Panc1 (cell line): ENCODE measurements around the gene DDX20.

Source experiments
- POLR2AphosphoS5 ChIP-seq: IDR thresholded peaks from 2 replicates; pipeline ENCODE4 v1.6.1; 2012; ENCODE audit warnings: mild to moderate bottlenecking, low read depth, low read length, moderate library complexity
- SIN3A ChIP-seq: IDR thresholded peaks from 2 replicates; pipeline ENCODE4 v1.6.1; 2012; ENCODE audit warnings: low read depth, mild to moderate bottlenecking, low read length, moderate library complexity, borderline replicate concordance; ENCODE audit not compliant: insufficient read depth
- TCF7L2 ChIP-seq: IDR thresholded peaks from 2 replicates; pipeline ENCODE4 v1.6.1; 2011; ENCODE audit warnings: mild to moderate bottlenecking, low read depth, low read length, inconsistent platforms
- TF ChIP-seq, protein P1 (sequence below): fragments of 450-650 bp; IDR thresholded peaks from 2 replicates; pipeline ENCODE4 v1.5.1; 2017; ENCODE audit warnings: mild to moderate bottlenecking
- TF ChIP-seq, protein P2 (sequence below), 2 experiments: IDR thresholded peaks; 2 replicates each; pipeline ENCODE4 v1.6.1; 2011 to 2012; ENCODE audit warnings: low read depth in 2 of 2, control low read depth in 1 of 2, low read length in 1 of 2, mild to moderate bottlenecking in 1 of 2, moderate library complexity in 1 of 2; ENCODE audit not compliant: insufficient read depth in 1 of 2

DNA sequence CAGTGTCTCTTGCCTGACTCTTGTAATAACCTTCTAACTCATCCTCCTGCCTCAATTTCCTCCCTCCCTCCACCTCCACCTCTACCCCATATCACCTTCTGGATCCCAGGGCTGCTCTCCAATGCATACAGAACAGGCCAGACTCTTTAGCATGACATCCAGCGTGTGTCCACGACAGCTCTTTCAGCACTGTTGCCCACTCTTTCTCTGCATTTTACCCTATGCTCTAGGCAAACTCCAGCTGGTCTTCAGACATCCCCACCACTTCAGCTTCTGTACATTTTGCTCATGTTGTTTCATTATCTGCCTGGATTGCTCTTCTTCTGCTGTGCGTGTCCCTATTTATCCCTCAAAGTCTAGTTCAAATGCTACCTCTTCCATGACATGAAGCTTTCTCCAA lies 21.3 kb upstream of the DDX20 start:
- TF ChIP-seq, protein P1, sequence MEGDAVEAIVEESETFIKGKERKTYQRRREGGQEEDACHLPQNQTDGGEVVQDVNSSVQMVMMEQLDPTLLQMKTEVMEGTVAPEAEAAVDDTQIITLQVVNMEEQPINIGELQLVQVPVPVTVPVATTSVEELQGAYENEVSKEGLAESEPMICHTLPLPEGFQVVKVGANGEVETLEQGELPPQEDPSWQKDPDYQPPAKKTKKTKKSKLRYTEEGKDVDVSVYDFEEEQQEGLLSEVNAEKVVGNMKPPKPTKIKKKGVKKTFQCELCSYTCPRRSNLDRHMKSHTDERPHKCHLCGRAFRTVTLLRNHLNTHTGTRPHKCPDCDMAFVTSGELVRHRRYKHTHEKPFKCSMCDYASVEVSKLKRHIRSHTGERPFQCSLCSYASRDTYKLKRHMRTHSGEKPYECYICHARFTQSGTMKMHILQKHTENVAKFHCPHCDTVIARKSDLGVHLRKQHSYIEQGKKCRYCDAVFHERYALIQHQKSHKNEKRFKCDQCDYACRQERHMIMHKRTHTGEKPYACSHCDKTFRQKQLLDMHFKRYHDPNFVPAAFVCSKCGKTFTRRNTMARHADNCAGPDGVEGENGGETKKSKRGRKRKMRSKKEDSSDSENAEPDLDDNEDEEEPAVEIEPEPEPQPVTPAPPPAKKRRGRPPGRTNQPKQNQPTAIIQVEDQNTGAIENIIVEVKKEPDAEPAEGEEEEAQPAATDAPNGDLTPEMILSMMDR: no peak
- TF ChIP-seq POLR2AphosphoS5 (no peak), SIN3A (no peak), TCF7L2 (no peak)
- TF ChIP-seq, protein P2, sequence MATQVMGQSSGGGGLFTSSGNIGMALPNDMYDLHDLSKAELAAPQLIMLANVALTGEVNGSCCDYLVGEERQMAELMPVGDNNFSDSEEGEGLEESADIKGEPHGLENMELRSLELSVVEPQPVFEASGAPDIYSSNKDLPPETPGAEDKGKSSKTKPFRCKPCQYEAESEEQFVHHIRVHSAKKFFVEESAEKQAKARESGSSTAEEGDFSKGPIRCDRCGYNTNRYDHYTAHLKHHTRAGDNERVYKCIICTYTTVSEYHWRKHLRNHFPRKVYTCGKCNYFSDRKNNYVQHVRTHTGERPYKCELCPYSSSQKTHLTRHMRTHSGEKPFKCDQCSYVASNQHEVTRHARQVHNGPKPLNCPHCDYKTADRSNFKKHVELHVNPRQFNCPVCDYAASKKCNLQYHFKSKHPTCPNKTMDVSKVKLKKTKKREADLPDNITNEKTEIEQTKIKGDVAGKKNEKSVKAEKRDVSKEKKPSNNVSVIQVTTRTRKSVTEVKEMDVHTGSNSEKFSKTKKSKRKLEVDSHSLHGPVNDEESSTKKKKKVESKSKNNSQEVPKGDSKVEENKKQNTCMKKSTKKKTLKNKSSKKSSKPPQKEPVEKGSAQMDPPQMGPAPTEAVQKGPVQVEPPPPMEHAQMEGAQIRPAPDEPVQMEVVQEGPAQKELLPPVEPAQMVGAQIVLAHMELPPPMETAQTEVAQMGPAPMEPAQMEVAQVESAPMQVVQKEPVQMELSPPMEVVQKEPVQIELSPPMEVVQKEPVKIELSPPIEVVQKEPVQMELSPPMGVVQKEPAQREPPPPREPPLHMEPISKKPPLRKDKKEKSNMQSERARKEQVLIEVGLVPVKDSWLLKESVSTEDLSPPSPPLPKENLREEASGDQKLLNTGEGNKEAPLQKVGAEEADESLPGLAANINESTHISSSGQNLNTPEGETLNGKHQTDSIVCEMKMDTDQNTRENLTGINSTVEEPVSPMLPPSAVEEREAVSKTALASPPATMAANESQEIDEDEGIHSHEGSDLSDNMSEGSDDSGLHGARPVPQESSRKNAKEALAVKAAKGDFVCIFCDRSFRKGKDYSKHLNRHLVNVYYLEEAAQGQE (IDR thresholded peaks at IDR 0.05; ENCODE audit: insufficient read depth in 1 of 2, low read depth in 2 of 2, low read length in 1 of 2): no peak
